Measurements from ENCODE around the gene MEIS1. TPM values are rescaled to one million over a fixed set of nuclear protein-coding genes. Genes with fewer than 3 reads are reported as not detected.

MEIS1 gene
- total and polyA plus RNA-seq, 2 of the 8 experiments (the other 6 are each of a cell fraction or from before 2014, with no cell fraction given), result 0.17 to 1.2 TPM

DNA sequence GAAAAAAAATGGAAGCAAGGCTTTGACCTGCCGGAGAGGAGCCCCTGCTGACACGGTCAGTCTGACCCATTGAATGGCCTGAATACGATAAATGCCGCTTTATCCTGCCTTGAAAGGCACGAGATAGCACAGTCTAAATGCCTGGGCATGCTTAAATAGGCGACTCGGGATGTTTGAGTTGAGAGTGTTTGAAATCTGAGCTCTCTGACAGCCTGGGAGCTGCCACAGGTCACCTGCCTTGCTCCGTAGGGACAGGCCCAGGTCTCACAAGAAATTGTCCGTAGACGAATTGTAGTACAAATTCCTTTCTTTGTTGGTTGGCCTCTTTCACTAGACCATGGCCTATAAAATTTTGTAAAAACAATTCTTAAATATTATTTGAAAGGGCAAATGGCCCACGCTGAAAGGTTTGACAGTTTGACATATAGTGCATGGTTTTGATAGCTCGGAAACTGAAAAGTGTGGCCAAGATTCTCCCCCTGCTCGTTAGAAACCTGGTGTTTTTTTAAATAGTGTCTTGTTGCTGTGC, 72.8 kb downstream of the MEIS1 start:
- Histone ChIP-seq H3K79me1 (ENCODE audit: low read depth, low read length) (no peaks in the 10 kb centered on the region), H2BK15ac (ENCODE audit: low read length) (no peak overlapping the region), H2BK12ac (ENCODE audit: low read depth, low read length) (no peak overlapping the region), H2AK5ac (ENCODE audit: low read depth, low read length) (no peak overlapping the region), H2AFZ (ENCODE audit: low read length) (no peak overlapping the region), H3K23me2 (ENCODE audit: low read depth, low read length) (no peaks in the 10 kb centered on the region), H3K79me2 (ENCODE audit: control insufficient read depth in 1 of 2, insufficient read depth in 2 of 2, low read length in 2 of 2) (no peaks in the 10 kb centered on the region), H3K27me3 (replicated peaks in 1 of 4; ENCODE audit: control insufficient read depth in 3 of 4, extremely low read depth in 1 of 4, insufficient read depth in 3 of 4, low read length in 3 of 4) (no peaks in the 10 kb centered on the region), H3K56ac (replicated peaks; ENCODE audit: insufficient read length, low read depth, low read length) (no peak overlapping the region), H4K8ac (ENCODE audit: extremely low read depth, insufficient read depth, low read length) (no peak overlapping the region), H3K9ac (replicated peaks in 1 of 4; ENCODE audit: extremely low read depth in 1 of 4, low read depth in 3 of 4, low read length in 3 of 4) (no peak overlapping the region), H3K9me3 (ENCODE audit: insufficient read depth in 2 of 2, low read depth in 1 of 2, low read length in 1 of 2) (no peaks in the 10 kb centered on the region), H3K4ac (replicated peaks; ENCODE audit: insufficient read length, low read depth, low read length) (no peak overlapping the region), H3K4me2 (ENCODE audit: insufficient read depth in 1 of 2, low read depth in 2 of 2, low read length in 2 of 2) (peak overlapping the region; percentile 48 to 52), H3K4me3 (ENCODE audit: extremely low read depth in 1 of 4, insufficient read depth in 2 of 4, low read depth in 3 of 4, low read length in 4 of 4) (peak overlapping the region in 2 of 4 experiments; percentile 4 to 37; a peak in 5 of 8 replicates), H2BK20ac (ENCODE audit: low read length) (no peak overlapping the region), H3K18ac (ENCODE audit: extremely low read depth, low read length) (no peak overlapping the region), H4K5ac (ENCODE audit: insufficient read length, low read depth, low read length) (no peak overlapping the region), H3K14ac (ENCODE audit: insufficient read length) (no peak overlapping the region), H2BK5ac (ENCODE audit: low read depth, low read length) (no peak overlapping the region), H3K4me1 (replicated peaks in 1 of 4; ENCODE audit: control insufficient read depth in 3 of 4, insufficient read depth in 4 of 4, low read length in 3 of 4) (peaks cover 4 to 18% (median 13%) of the 10 kb centered on the region in 4 experiments; a peak in 6 of 7 replicates), H3K36me3 (ENCODE audit: control insufficient read depth in 2 of 4, insufficient read depth in 4 of 4, low read length in 3 of 4) (no peaks in the 10 kb centered on the region), H3K27ac (ENCODE audit: low read depth, low read length) (no peak overlapping the region), H3K23ac (ENCODE audit: insufficient read length) (no peak overlapping the region), H4K91ac (replicated peaks; ENCODE audit: insufficient read length, low read length) (no peak overlapping the region), H4K20me1 (replicated peaks in 1 of 2; ENCODE audit: control insufficient read depth in 1 of 2, insufficient read depth in 2 of 2, low read length in 2 of 2) (no peaks in the 10 kb centered on the region), H2BK120ac (replicated peaks; ENCODE audit: low read depth, low read length) (no peak overlapping the region)
- 15% methylated on average over 13 of the region's 13 CpGs; no CpG with 5 or more reads in 1 of the 2 experiments for WGBS, 2 experiments (ENCODE audit: extremely low coverage in 1 of 2, insufficient coverage in 1 of 2, insufficient read length in 1 of 2, insufficient replicate concordance in 2 of 2, low coverage in 1 of 2, low lambda C conversion rate in 2 of 2, missing lambda C conversion rate in 1 of 2)
- FAIRE-seq (peak; percentile 76), DNase-seq (ENCODE audit: low read depth in 1 of 2, low spot score in 2 of 2) (peak; percentile 51 to 59)
- ChIA-PET POLR2A (ENCODE audit: partially characterized antibody) (interaction anchor here (0.9 to 1.0 kb wide), 2 partner anchors 10 to 62 kb away, joined by 3 read pairs; no protein-coding TSS in a partner anchor), CTCF (ENCODE audit: partially characterized antibody) (interaction anchor here (1.0 to 1.7 kb wide), 2 partner anchors 10 to 14 kb away, joined by 3 to 4 read pairs; no protein-coding TSS in a partner anchor)
- TF ChIP-seq FOSL1 (IDR thresholded peaks at IDR 0.05; ENCODE audit: insufficient read depth, low read depth, low read length) (no peak), BRCA1 (IDR thresholded peaks at IDR 0.05; ENCODE audit: low read depth, low read length) (no peak), GABPA (IDR thresholded peaks at IDR 0.05; ENCODE audit: borderline replicate concordance, insufficient read depth, low read length) (no peak), SUZ12 (IDR thresholded peaks at IDR 0.05; ENCODE audit: low read length) (no peak), TBP (IDR thresholded peaks at IDR 0.05; ENCODE audit: low read depth, low read length) (no peak), HDAC6 (IDR thresholded peaks at IDR 0.05; ENCODE audit: low read depth, low read length) (no peak), RBBP5 (IDR thresholded peaks at IDR 0.05; ENCODE audit: borderline replicate concordance, low read depth, low read length) (no peak), CTBP2 (IDR thresholded peaks at IDR 0.05; ENCODE audit: borderline replicate concordance, insufficient read depth, insufficient read length, low read length) (no peak), MAFK (IDR thresholded peaks at IDR 0.05; ENCODE audit: low read depth, low read length) (no peak), ASH2L (IDR thresholded peaks at IDR 0.05; ENCODE audit: low read length) (no peak), HDAC2 (IDR thresholded peaks at IDR 0.05; ENCODE audit: borderline replicate concordance in 1 of 2, low read depth in 2 of 2, low read length in 2 of 2) (peak in 1 of 2 experiments; percentile 46; a peak in 1 of 4 replicates), POU5F1 (IDR thresholded peaks at IDR 0.05; ENCODE audit: low read depth, low read length) (no peak), TEAD4 (IDR thresholded peaks at IDR 0.05; ENCODE audit: low read depth, low read length) (peak; percentile 59; the same call in 1 of the 2 replicates)

All from H1 (cell line).